H9 (cell line): Measurements from ENCODE around the gene COPS9. TPM values are rescaled to one million over a fixed set of nuclear protein-coding genes. Genes with fewer than 3 reads are reported as not detected.

Source experiments
- DNase-seq: peaks from one replicate; pipeline ENCODE4 v3.0.0-alpha.2; 2017
- H2AFZ ChIP-seq: one replicate; pipeline ENCODE4 v1.6.1; 2013; ENCODE audit warnings: mild to moderate bottlenecking, low read length, control low read depth, moderate library complexity
- H2AK5ac ChIP-seq: 2 replicates; pipeline ENCODE4 v1.6.1; 2013; ENCODE audit warnings: low read length, control low read depth, mixed read lengths; ENCODE audit not compliant: insufficient read length
- H2BK120ac ChIP-seq: one replicate; pipeline ENCODE4 v1.6.1; 2013; ENCODE audit warnings: low read depth, mild to moderate bottlenecking, low read length, control low read depth, inconsistent platforms; ENCODE audit not compliant: poor library complexity, severe bottlenecking
- H2BK12ac ChIP-seq: 2 replicates; pipeline ENCODE4 v1.6.1; 2013; ENCODE audit warnings: low read length, control low read depth, mixed read lengths, low read depth; ENCODE audit not compliant: insufficient read length
- H2BK15ac ChIP-seq: 2 replicates; pipeline ENCODE4 v1.6.1; 2013; ENCODE audit warnings: low read depth, low read length, control low read depth
- H2BK20ac ChIP-seq: one replicate; pipeline ENCODE4 v1.6.1; 2013; ENCODE audit warnings: low read depth, mild to moderate bottlenecking, low read length, control low read depth, inconsistent platforms; ENCODE audit not compliant: poor library complexity, severe bottlenecking
- H2BK5ac ChIP-seq: 2 replicates; pipeline ENCODE4 v1.6.1; 2013; ENCODE audit warnings: low read length, control low read depth, mixed read lengths; ENCODE audit not compliant: insufficient read length
- H3K14ac ChIP-seq: 2 replicates; pipeline ENCODE4 v1.6.1; 2013; ENCODE audit warnings: low read length, control low read depth; ENCODE audit not compliant: insufficient read depth
- H3K18ac ChIP-seq: 2 replicates; pipeline ENCODE4 v1.6.1; 2013; ENCODE audit warnings: low read depth, mild to moderate bottlenecking, mixed read lengths, low read length, control low read depth; ENCODE audit not compliant: insufficient read length
- H3K23ac ChIP-seq: 2 replicates; pipeline ENCODE4 v1.6.1; 2013; ENCODE audit warnings: low read length, control low read depth, mixed read lengths, low read depth; ENCODE audit not compliant: insufficient read length
- H3K23me2 ChIP-seq: 2 replicates; pipeline ENCODE4 v1.6.1; 2013; ENCODE audit warnings: low read depth, mild to moderate bottlenecking, mixed read lengths, low read length, control low read depth; ENCODE audit not compliant: insufficient read length, poor library complexity, severe bottlenecking
- H3K27ac ChIP-seq: 2 replicates; pipeline ENCODE4 v1.5.1; 2013; ENCODE audit warnings: low read length, control low read depth, mixed read lengths, low read depth; ENCODE audit not compliant: insufficient read length
- H3K27me3 ChIP-seq: 2 replicates; pipeline ENCODE4 v1.6.1; 2013; ENCODE audit warnings: low read length, control low read depth, inconsistent platforms; ENCODE audit not compliant: insufficient read depth
- H3K4ac ChIP-seq: 2 replicates; pipeline ENCODE4 v1.6.1; 2013; ENCODE audit warnings: low read depth, mild to moderate bottlenecking, control low read depth, inconsistent platforms, low read length, moderate library complexity
- H3K4me1 ChIP-seq: 2 replicates; pipeline ENCODE4 v1.6.1; 2013; ENCODE audit warnings: low read length, control low read depth, inconsistent platforms; ENCODE audit not compliant: insufficient read depth
- H3K4me2 ChIP-seq: 2 replicates; pipeline ENCODE4 v1.6.1; 2013; ENCODE audit warnings: low read length, control low read depth, mixed read lengths; ENCODE audit not compliant: insufficient read length, insufficient read depth
- H3K56ac ChIP-seq: 2 replicates; pipeline ENCODE4 v1.6.1; 2013; ENCODE audit warnings: low read depth, mild to moderate bottlenecking, mixed read lengths, low read length, control low read depth; ENCODE audit not compliant: insufficient read length
- H3K79me1 ChIP-seq: 2 replicates; pipeline ENCODE4 v1.6.1; 2013; ENCODE audit warnings: low read depth, mild to moderate bottlenecking, moderate library complexity, low read length, control low read depth, inconsistent platforms; ENCODE audit not compliant: insufficient read depth, poor library complexity, severe bottlenecking
- H3K79me2 ChIP-seq: 2 replicates; pipeline ENCODE4 v1.6.1; 2013; ENCODE audit warnings: low read length, control low read depth, inconsistent platforms; ENCODE audit not compliant: insufficient read depth
- H3K9ac ChIP-seq: 2 replicates; pipeline ENCODE4 v1.6.1; 2013; ENCODE audit warnings: low read length, control low read depth, mixed read lengths; ENCODE audit not compliant: insufficient read length; ENCODE audit errors: extremely low read depth
- H3K9me3 ChIP-seq: one replicate; pipeline ENCODE4 v1.6.1; 2013; ENCODE audit warnings: low read depth, low read length, inconsistent platforms; ENCODE audit not compliant: control insufficient read depth
- H3T11ph ChIP-seq: one replicate; pipeline ENCODE4 v1.6.1; 2013; ENCODE audit warnings: mild to moderate bottlenecking, low read length, control low read depth, inconsistent platforms
- H4K20me1 ChIP-seq: one replicate; pipeline ENCODE4 v1.6.1; 2013; ENCODE audit not compliant: control insufficient read depth, insufficient read length, insufficient read depth
- H4K5ac ChIP-seq: 2 replicates; pipeline ENCODE4 v1.6.1; 2013; ENCODE audit warnings: low read depth, mild to moderate bottlenecking, mixed read lengths, low read length, control low read depth; ENCODE audit not compliant: insufficient read length
- H4K8ac ChIP-seq: replicated peaks from 2 replicates; pipeline ENCODE4 v1.6.1; 2013; ENCODE audit warnings: low read length, control low read depth, mixed read lengths, low read depth; ENCODE audit not compliant: insufficient read length
- H4K91ac ChIP-seq: 2 replicates; pipeline ENCODE4 v1.6.1; 2013; ENCODE audit warnings: low read depth, mild to moderate bottlenecking, moderate library complexity, mixed read lengths, low read length, control low read depth; ENCODE audit not compliant: insufficient read length
- H3K27ac Mint-ChIP-seq, 3 experiments: 2 replicates in 2 of 3; 3 replicates in 1 of 3; pipeline ENCODE4 v1.8.0; 2020 to 2021; ENCODE audit warnings: mixed read lengths in 3 of 3, mild to moderate bottlenecking in 1 of 3, moderate library complexity in 1 of 3
- H3K27me3 Mint-ChIP-seq: 2 replicates; pipeline ENCODE4 v1.8.0; 2021; ENCODE audit warnings: low read depth, mild to moderate bottlenecking, moderate library complexity, mixed read lengths
- H3K36me3 Mint-ChIP-seq, 3 experiments: 2 replicates in 2 of 3; 3 replicates in 1 of 3; pipeline ENCODE4 v1.8.0; 2020 to 2021; ENCODE audit warnings: low read depth in 3 of 3, mixed read lengths in 3 of 3; ENCODE audit not compliant: insufficient read depth in 1 of 3
- H3K4me1 Mint-ChIP-seq, 2 experiments: 2 replicates each; pipeline ENCODE4 v1.8.0; 2020; ENCODE audit warnings: mixed read lengths in 2 of 2
- H3K4me3 Mint-ChIP-seq, 2 experiments: 2 replicates in 1 of 2; 3 replicates in 1 of 2; pipeline ENCODE4 v1.8.0; 2020 to 2021; ENCODE audit warnings: mild to moderate bottlenecking in 2 of 2, mixed read lengths in 2 of 2, moderate library complexity in 1 of 2
- H3K9me3 Mint-ChIP-seq, 2 experiments: 2 replicates in 1 of 2; 3 replicates in 1 of 2; pipeline ENCODE4 v1.8.0; 2020; ENCODE audit warnings: mild to moderate bottlenecking in 2 of 2, mixed read lengths in 2 of 2, moderate library complexity in 1 of 2
- CTCF ChIP-seq: fragments of 200-600 bp; sonication (generic); conservative IDR thresholded peaks from 3 replicates; pipeline ENCODE4 v1.8.0; 2021; ENCODE audit warnings: antibody characterized with exemption, mild to moderate bottlenecking
- WGBS: extraction: QIAGEN DNeasy Blood & Tissue Kit; methylation state at CpG from one replicate; pipeline ENCODE4 v1.1.7; 2013; ENCODE audit warnings: missing lambda C conversion rate, low lambda C conversion rate, mixed read lengths; ENCODE audit not compliant: insufficient read length; ENCODE audit errors: extremely low coverage; 5-methylcytosine and 5-hydroxymethylcytosine counted together
- total RNA-seq: library from RNA; stranded (reverse); gene quantifications from 2 replicates; pipeline ENCODE4 v1.2.1, GENCODE V29; 2021

Gene COPS9
- total RNA-seq, 1 experiment from 2014 or later, result 142 TPM

DNA sequence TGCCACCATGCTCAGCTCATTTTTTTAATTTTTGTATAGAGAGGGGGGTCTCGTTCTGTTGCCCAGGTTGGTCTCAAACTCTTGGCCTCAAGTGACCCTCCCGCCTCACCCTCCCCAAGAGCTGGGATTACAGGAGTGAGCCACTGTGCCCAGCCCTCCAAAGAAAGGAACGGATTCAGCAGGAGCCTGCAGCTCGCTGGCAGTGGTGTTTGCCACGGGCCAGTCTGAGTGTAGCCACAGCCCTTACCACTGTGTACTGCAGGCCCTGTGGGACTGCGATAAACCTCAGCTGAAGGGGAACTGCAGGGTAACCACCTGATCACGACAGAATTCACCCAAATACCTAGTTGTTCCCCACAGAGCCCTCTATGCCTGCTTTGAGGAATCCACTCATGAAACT lies 6.8 kb downstream of the COPS9 start:
- H3K14ac ChIP-seq, result no peak overlapping the region
- no peak overlapping the region for H3K4me2 ChIP-seq
- no peaks in the 10 kb centered on the region for H3K9me3 ChIP-seq
- TF ChIP-seq CTCF, result no peak
- H3K23ac ChIP-seq, result no peak overlapping the region
- H2AFZ ChIP-seq, result no peak overlapping the region
- no peak overlapping the region for H2BK5ac ChIP-seq
- no peak overlapping the region for H2BK20ac ChIP-seq
- no peak overlapping the region for H3K27ac ChIP-seq
- H2BK120ac ChIP-seq, result no peak overlapping the region
- H2AK5ac ChIP-seq, result no peak overlapping the region
- no peak overlapping the region for H4K8ac ChIP-seq
- H4K5ac ChIP-seq, result no peak overlapping the region
- no peak overlapping the region for H3K9ac ChIP-seq
- H3K4me1 ChIP-seq, result no peaks in the 10 kb centered on the region
- H2BK15ac ChIP-seq, result no peak overlapping the region
- no peak overlapping the region for H3K56ac ChIP-seq
- no peak overlapping the region for H3K27ac Mint-ChIP-seq
- no CpG with 5 or more reads among the region's 7 CpGs for WGBS
- peaks cover 2% of the 10 kb centered on the region; the same call in 1 of the 2 replicates for H3K79me2 ChIP-seq
- no peaks in the 10 kb centered on the region for H3K9me3 Mint-ChIP-seq
- H3K18ac ChIP-seq, result no peak overlapping the region
- no peak overlapping the region for H3K4me3 Mint-ChIP-seq
- no peak overlapping the region for H4K91ac ChIP-seq
- no peak overlapping the region for H2BK12ac ChIP-seq
- H3K79me1 ChIP-seq, result no peaks in the 10 kb centered on the region
- peaks cover 41 to 77% (median 71%) of the 10 kb centered on the region in 3 experiments for H3K36me3 Mint-ChIP-seq
- no peaks in the 10 kb centered on the region for H3K23me2 ChIP-seq
- H4K20me1 ChIP-seq, result no peaks in the 10 kb centered on the region
- no peaks in the 10 kb centered on the region for H3K27me3 ChIP-seq
- no peak overlapping the region for H3K4ac ChIP-seq
- H3K27me3 Mint-ChIP-seq, result no peaks in the 10 kb centered on the region; the same call in 1 of the 2 replicates
- DNase-seq, result peak; percentile 9
- no peaks in the 10 kb centered on the region for H3K4me1 Mint-ChIP-seq
- no peak overlapping the region for H3T11ph ChIP-seq
